Activated CD8-positive, alpha-beta T cell treated with anti-CD3 and anti-CD28 coated beads for 36 hours (primary cell): ENCODE data around the gene B4GAT1. TPM values are rescaled to one million over a fixed set of nuclear protein-coding genes. Genes with fewer than 3 reads are reported as not detected.

Experiments used
- ATAC-seq: fragments of 200-7000 bp; cut with Tn5 transposase; one replicate; pipeline ENCODE4 v1.10.0; 2021; ENCODE audit warnings: mild to moderate bottlenecking, moderate library complexity
- CTCF ChIA-PET: fragments of 350-600 bp; sonication (Branson Sonifier 250); formaldehyde crosslinking; loops from one replicate; lab custom pipeline; 2021; ENCODE audit warnings: antibody characterized with exemption; lab: Charles Lee
- POLR2A ChIA-PET: fragments of 350-600 bp; sonication (Branson Sonifier 250); formaldehyde crosslinking; loops from one replicate; lab custom pipeline; 2021; ENCODE audit warnings: antibody characterized with exemption; lab: Charles Lee
- DNase-seq: peaks from one replicate; pipeline ENCODE4 v3.0.0-alpha.2; 2020
- H3K27ac Mint-ChIP-seq: one replicate; pipeline ENCODE4 v1.8.0; 2021; ENCODE audit warnings: mild to moderate bottlenecking, mixed read lengths
- H3K27me3 Mint-ChIP-seq: one replicate; pipeline ENCODE4 v1.8.0; 2021; ENCODE audit warnings: mixed read lengths
- H3K36me3 Mint-ChIP-seq: one replicate; pipeline ENCODE4 v1.8.0; 2021; ENCODE audit warnings: low read depth, mixed read lengths
- H3K4me1 Mint-ChIP-seq: one replicate; pipeline ENCODE4 v1.8.0; 2021; ENCODE audit warnings: low read depth, mixed read lengths
- H3K4me3 Mint-ChIP-seq: one replicate; pipeline ENCODE4 v1.8.0; 2021; ENCODE audit warnings: mild to moderate bottlenecking, moderate library complexity, mixed read lengths
- H3K9me3 Mint-ChIP-seq: one replicate; pipeline ENCODE4 v1.8.0; 2021; ENCODE audit warnings: mixed read lengths
- intact Hi-C: fragments of 100-400 bp; cut with micrococcal nuclease; formaldehyde crosslinking; loops from one replicate; pipeline ENCODE4 v1.10.0; 2022
- total RNA-seq, 2 experiments: library from RNA; stranded (reverse); gene quantifications; one replicate each; pipeline ENCODE4 v1.2.3, GENCODE V29; 2021
- TF ChIP-seq, protein P1 (sequence below): fragments of 200-600 bp; IDR thresholded peaks from one replicate; pipeline ENCODE4 v1.8.0; 2022; ENCODE audit warnings: antibody characterized with exemption, mild to moderate bottlenecking

The B4GAT1 gene
- total RNA-seq, 2 experiments from 2014 or later: 9.4 to 9.5 TPM

DNA sequence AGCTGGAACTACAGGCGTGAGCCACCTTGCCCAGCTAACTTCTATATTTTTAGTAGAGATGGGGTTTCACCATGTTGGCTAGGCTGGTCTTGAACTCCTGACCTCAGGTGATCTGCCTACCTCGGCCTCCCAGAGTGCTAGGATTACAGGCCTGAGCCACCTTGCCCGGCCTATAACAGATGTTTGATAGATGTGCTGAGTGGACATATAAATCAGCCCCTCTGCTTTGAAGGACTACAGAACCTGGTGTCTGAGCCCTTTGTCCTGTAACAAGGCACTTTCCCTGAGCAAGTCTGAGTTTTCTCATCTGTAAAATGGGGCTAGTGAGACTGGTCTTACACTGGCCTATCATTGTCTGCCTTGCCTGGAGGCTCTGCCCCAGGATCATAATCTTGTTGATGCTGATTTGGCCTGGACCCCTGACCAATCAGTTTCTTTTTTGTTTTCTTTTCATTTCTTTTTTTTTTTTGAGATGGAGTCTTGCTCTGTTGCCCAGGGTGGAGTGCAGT is 18.2 kb downstream of the B4GAT1 start:
- DNase-seq: no peak
- H3K9me3 Mint-ChIP-seq: no peaks in the 10 kb centered on the region
- TF ChIP-seq, protein P1, sequence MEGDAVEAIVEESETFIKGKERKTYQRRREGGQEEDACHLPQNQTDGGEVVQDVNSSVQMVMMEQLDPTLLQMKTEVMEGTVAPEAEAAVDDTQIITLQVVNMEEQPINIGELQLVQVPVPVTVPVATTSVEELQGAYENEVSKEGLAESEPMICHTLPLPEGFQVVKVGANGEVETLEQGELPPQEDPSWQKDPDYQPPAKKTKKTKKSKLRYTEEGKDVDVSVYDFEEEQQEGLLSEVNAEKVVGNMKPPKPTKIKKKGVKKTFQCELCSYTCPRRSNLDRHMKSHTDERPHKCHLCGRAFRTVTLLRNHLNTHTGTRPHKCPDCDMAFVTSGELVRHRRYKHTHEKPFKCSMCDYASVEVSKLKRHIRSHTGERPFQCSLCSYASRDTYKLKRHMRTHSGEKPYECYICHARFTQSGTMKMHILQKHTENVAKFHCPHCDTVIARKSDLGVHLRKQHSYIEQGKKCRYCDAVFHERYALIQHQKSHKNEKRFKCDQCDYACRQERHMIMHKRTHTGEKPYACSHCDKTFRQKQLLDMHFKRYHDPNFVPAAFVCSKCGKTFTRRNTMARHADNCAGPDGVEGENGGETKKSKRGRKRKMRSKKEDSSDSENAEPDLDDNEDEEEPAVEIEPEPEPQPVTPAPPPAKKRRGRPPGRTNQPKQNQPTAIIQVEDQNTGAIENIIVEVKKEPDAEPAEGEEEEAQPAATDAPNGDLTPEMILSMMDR: no peak
- no peak overlapping the region for H3K4me3 Mint-ChIP-seq
- POLR2A ChIA-PET: interaction anchor here (0.9 kb wide), 1 partner anchor 11 kb away, joined by 3 read pairs; no protein-coding TSS in a partner anchor
- no peaks in the 10 kb centered on the region for H3K27me3 Mint-ChIP-seq
- peak overlapping the region; percentile 79 for H3K27ac Mint-ChIP-seq
- CTCF ChIA-PET: interaction anchor here (0.9 to 8.7 kb wide), 6 partner anchors 10 to 59 kb away, joined by 3 to 133 read pairs (median 4); partner anchors contain the start of genes BRMS1 and CD248
- intact Hi-C loops: no loop called here
- ATAC-seq: no peak
- H3K36me3 Mint-ChIP-seq: no peaks in the 10 kb centered on the region
- H3K4me1 Mint-ChIP-seq: peaks cover 42% of the 10 kb centered on the region

DNA sequence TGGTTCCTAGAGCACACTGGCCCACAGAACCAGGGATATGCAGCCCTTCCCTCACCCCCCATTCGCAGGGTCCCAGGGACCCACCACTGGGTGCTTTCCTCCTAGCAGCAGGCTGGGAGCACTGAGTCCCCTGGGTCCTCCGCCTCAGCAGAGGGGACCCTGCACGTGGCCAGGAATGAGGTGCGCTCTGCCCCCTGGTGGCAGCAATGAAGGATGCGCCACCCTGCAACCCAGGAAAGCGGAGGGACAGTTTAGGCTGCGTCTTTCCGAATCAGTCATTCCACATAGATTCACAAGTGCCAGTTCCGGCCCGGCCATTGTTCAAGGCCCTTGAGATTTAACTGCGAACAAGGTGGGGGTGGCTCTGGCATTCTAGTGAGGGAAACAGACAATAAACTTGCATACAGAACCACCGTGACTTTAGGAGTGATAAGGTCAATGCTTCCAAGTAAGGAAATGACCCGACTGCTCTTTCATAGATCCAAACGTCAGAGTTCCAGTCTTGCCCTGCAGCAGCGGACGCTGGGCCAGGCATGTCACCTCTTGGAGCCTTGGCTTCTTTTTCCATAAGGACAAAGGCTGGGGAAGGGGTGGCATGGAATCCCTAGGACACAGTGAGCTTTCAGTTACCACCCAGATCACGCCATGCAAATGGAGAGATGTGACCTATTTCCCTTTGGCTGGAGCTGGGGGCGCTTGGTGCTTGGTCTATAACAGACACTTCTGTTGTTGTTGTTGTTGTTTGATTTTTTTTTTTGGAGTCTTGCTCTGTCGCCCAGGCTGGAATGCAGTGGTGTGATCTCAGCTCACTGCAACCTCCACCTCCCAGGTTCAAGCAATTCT is 18.9 kb downstream of the B4GAT1 start:
- Mint-ChIP-seq H3K4me1 (peaks cover 48% of the 10 kb centered on the region), H3K27me3 (no peaks in the 10 kb centered on the region), H3K36me3 (no peaks in the 10 kb centered on the region), H3K4me3 (peak overlapping the region; percentile 44), H3K9me3 (no peaks in the 10 kb centered on the region), H3K27ac (peak overlapping the region; percentile 79)
- DNase-seq (peak; percentile 91), ATAC-seq (peak; percentile 70)
- ChIA-PET CTCF (interaction anchor here (0.9 to 8.7 kb wide), 6 partner anchors 11 to 60 kb away, joined by 3 to 133 read pairs (median 4); partner anchors contain the start of genes BRMS1 and CD248), POLR2A (interaction anchor here (0.5 to 0.9 kb wide), 2 partner anchors 11 to 106 kb away, joined by 3 read pairs; no protein-coding TSS in a partner anchor)
- intact Hi-C loops: no loop called here
- TF ChIP-seq, protein P1: peak; percentile 94

DNA sequence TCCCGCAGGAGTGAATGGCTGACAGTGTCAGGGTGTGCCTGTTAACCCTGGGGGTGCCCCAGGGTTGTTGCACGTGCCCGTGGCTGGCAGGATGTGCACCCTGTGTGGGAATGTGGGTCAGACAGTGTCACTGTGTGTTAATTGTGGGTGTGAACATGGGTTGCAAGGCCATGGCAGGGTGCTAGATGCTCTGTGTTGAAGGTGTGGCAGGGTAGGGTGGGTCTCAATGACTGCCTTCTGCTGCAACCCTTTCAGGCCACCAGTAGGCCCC is 19.5 kb downstream of the B4GAT1 start:
- ChIA-PET CTCF (no interaction called here), POLR2A (no interaction called here)
- Mint-ChIP-seq H3K36me3 (no peaks in the 10 kb centered on the region), H3K27me3 (no peaks in the 10 kb centered on the region), H3K4me1 (peaks cover 53% of the 10 kb centered on the region), H3K9me3 (no peaks in the 10 kb centered on the region), H3K27ac (peak overlapping the region; percentile 79), H3K4me3 (no peak overlapping the region)
- DNase-seq (peak; percentile 60), ATAC-seq (peak; percentile 40)
- intact Hi-C loops: no loop called here
- TF ChIP-seq, protein P1: no peak

GRCh38 chr11:66327171-66328030 is 20.0 kb downstream of the B4GAT1 start:
- intact Hi-C loops: no loop called here
- Mint-ChIP-seq H3K27me3 (no peaks in the 10 kb centered on the region), H3K4me1 (peaks cover 55% of the 10 kb centered on the region), H3K9me3 (no peaks in the 10 kb centered on the region), H3K27ac (peak overlapping the region; percentile 79), H3K36me3 (no peaks in the 10 kb centered on the region), H3K4me3 (no peak overlapping the region)
- no peak for ATAC-seq
- DNase-seq: peak; percentile 19
- ChIA-PET CTCF (interaction anchor here (1.0 to 3.7 kb wide), 7 partner anchors 8 to 61 kb away, joined by 3 to 39 read pairs (median 5); partner anchors contain the start of genes CD248, RIN1 and YIF1A), POLR2A (interaction anchor here (0.6 to 2.4 kb wide), 5 partner anchors 8 to 19 kb away, joined by 3 to 21 read pairs (median 7); partner anchors contain the start of genes CD248 and RIN1)
- TF ChIP-seq, protein P1: no peak
